HG03520 (cell line): Measurements from ENCODE around the gene CHERP.

ENCODE experiments used
- ATAC-seq: cut with Tn5 transposase; IDR thresholded peaks from one replicate; pipeline ENCODE4 v1.9.1; 2021; ENCODE audit warnings: mild to moderate bottlenecking, moderate library complexity; ENCODE audit not compliant: unreplicated experiment

CHERP gene

GRCh38 chr19:16542045-16542909, at the start of gene CHERP:
Gene CHERP, minus strand, starts transcription at chr19:16542437. Its CDS starts 59 bp downstream, at chr19:16542378.
- ATAC-seq = peak; percentile 69

DNA sequence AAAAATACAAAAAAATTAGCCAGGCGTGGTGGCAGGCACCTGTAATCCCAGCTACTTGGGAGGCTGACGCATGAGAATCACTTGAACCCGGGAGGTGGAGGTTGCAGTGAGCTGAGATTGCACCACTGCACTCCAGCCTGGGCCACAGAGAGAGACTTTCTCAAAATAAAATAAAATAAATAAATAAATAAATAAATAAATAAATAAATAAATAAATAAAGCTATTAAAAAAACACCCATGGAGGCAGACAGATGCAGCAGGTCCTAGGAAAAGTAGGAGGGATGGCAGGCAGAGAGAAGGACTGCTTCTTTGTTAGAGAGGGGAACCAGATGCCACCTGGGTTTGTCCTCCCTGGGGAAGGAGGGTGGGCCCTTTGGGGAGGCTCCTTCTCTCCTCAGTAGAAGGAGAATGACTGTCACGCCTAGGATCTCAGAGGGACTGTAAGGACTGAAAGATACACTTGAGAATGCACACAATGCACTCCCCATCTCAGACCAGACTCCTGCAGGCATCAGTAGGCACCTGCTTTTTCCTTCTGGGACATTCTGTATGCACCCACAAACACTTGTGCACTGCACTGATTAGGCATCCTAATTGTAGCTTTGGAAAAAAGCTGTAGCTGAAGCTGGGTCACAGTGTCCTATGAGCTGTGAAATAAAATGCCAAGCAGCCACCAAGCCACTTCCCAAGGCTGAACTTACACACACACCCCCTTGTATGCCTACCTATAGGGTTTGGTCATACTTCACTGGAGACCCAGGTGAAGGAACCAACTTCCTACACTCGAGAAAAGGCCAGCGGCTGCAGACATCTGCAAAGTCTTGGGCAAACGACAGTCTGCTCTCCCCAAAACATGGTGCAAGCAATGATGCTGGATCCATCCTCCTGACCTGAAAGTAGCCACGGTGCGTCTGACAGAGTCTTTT, 48.9 kb upstream of the CHERP start:
- ATAC-seq = no peak

GRCh38 chr19:16589917-16590316, 47.7 kb upstream of the CHERP start:
- no peak for ATAC-seq

GRCh38 chr19:16588824-16589577, 46.8 kb upstream of the CHERP start:
- ATAC-seq = no peak

GRCh38 chr19:16587833-16588823, 45.9 kb upstream of the CHERP start:
- peak; percentile 28 for ATAC-seq

DNA sequence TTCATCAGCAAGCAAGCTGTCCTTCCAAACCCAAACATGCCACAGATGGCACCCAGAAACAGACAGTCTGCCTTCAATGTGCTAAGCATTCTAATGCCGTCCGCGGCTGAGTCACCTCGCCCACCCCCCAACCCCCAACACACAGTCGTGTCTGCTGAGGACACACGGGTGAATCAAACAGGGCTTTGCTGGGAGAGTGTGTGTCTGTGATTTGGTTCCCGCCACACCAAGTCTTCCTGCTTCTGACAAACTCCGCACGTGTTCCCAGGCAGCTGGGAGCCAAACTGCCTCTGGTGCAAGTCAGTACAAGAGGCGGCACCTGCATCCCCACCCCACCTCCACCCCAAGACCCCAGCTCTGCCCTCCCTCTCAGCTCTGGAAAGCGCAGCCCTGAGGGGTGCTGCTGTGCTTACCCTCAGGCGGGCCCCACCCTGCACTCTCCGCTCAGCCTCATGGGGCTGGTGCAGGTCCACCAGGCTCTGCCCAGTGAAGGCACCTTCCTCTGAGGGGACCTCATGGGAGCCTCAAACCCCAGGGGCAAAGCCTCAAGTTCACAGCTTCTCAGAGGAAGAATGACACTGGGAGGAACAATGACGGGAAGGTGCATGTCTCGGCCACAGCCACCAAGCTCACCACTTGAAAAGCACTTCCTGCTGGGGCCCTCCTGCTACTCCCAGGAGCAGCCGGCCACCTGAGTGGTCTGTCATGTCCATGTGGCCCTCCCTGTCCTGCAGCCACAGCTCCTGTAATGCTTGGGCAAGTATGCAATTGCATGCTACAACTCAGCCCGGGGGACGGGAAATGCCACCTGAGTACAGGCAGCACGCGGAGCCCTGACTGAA, 45.0 kb upstream of the CHERP start:
- ATAC-seq = no peak

DNA sequence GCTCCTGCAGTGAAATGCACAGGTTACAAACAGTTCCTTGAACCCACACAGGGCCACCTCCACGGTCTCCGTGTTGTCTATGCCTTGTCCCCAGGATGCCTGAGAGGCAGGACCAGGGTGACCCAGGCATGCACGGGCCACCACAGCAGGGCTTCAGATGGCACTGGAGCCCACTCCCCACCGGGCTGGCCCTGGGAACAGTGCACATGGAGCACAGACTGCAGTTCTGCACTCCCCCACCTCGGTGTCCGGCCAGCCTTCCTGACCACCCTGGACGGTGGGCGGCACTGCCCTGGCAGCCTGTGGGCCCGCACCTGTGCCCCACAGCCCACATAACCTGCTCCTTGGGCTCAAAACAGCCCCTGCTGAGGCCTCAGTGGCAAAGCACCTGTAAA, 44.2 kb upstream of the CHERP start:
- ATAC-seq = no peak

DNA sequence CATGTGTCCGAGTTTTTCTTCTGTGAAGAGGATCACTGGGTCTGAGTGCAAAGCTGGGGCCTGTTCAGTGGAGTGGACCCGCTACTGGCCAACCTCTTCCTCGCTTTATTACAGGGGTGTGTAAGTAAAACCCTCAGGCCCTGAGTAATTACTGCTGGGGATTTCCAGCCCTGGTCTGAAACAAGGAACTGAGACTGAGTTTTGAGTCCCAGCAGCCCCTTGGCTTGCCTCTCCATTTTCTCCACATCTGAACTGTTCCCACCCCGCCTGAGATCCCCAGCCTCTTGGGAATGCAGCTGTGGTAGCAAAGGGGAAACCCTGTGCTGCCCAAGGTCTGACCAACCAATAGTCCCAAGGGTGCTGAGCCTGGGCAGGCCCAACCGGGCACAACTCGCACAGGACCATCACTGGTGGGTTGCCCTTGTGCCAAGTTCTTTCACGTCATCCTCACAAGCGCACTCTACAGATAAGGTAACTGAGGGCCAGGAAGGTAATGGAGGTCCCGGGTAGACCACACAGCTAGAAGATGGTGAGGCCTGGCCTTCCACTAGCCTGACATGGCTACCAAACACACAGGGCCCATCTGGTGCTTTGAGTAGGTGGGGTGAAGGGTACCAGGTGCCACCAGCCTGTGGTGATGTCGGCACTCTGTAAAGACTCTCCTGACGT, 43.7 kb upstream of the CHERP start:
- peak; percentile 35 for ATAC-seq

- ATAC-seq = no peak
Measured at GRCh38 chr19:16585094-16585801, 43.0 kb upstream of the CHERP start.

- ATAC-seq = peak; percentile 46
Measured at GRCh38 chr19:16584248-16585093, 42.2 kb upstream of the CHERP start.

DNA sequence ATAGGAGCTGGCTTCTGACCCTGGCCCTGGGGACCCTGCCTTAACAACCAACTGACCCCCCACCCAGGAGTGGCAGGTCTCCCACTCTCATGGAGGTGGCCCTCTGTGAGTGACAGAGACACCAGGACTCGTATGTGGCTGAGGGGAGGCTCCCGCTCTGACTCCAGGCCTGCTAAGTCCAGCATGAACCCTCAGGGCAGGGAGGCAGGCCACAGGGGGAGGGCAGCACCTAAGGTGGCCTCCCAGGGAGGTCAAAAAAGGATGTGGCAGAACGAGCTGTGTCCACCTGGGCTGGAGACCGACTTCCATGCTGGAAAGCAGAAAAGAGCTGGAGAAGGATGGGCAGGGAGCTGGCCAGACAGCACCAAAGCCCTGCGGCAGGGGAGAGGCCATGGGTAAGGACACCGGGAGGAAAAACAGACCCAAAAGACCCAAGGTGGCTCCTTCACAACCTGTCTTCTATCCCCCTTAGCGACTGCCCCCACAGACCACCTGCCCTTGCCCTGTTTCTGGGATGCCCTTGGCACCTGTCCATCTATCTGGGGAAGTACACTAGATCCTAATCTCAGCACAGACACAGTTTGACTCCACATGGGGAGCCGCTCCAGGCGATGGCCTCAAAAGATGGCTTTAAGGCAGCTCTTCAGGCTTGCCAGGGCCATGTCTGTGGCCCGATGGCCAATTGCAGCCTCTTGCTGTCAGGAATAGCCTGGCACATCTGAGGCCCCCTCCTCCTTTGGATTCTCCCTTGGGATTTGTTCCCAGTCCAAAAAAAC, 40.4 kb upstream of the CHERP start:
- no peak for ATAC-seq

DNA sequence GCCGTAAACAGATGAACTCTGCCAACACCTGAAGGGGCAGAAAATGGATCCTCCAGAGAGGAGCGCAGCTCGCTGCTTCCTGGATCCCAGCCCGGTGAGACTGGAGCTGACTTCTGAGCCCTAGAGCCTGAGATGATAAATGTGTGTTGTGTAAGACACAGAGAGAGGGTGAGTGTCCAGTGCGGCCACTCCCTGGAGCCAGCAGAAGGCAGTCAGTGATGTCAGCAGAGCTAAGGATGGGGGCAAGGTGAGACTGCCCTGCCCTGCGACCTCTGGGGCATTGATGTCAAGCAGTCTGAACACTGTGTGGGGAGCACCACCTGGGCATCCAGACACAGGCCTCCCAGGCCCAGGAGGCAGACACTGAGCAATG, 39.7 kb upstream of the CHERP start:
- no peak for ATAC-seq

DNA sequence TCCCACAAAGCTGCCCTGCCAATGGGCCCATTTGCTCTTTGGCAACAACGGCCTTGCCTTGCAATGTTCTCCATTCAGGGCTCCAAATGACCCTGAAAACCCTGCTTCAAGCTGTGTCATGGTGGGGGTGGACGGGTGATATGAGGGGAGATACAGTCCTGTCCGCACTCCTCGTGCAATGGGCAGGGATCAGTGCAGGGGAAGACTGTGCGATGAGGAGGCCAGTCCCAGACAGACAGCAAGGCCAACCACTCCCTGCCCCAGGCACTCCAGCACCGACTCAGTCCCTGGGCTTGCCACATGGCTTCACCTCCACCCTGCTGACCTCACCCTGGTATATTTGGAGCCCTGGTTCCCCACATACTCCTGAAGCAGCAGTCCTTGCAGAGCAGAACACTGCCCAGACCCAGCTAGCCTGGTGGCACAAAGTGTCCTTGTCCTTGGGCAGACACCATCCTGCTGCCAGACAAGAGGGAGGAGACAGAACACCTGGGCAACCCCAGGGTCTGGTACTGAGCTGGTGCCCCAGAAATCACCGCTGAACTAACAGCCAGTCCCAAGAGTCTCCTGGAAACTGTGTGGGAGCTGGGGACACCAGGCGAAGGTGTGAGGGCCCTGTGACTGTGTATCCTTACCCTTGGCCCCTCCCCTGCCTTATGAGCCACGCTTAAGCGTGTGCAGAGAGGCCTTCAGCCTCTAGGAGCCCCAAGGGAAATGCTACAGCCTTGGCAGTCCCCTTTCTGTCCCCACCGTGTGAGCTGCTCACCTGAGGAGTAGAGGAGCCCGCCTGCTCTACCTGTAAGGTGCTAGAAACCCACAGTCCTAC, 39.1 kb upstream of the CHERP start:
- no peak for ATAC-seq

DNA sequence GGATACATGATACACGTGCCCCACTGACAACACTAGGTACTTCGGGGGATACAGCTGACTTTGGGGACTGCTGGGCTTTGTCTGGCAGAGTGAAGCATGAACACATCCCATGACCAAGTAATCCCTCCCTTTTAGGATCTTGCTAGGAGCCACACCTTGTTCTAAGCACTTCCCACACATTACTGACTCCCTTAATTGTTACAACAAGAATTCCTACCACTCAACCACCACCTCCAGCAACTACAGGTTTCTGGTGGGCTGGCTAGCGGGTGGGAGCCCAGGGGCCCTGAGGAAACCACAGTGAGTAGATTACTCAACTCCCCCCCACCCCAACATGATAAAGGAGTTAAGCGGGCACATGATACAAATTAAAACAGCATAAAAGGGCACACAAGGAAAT, 37.1 kb upstream of the CHERP start:
- no peak for ATAC-seq

DNA sequence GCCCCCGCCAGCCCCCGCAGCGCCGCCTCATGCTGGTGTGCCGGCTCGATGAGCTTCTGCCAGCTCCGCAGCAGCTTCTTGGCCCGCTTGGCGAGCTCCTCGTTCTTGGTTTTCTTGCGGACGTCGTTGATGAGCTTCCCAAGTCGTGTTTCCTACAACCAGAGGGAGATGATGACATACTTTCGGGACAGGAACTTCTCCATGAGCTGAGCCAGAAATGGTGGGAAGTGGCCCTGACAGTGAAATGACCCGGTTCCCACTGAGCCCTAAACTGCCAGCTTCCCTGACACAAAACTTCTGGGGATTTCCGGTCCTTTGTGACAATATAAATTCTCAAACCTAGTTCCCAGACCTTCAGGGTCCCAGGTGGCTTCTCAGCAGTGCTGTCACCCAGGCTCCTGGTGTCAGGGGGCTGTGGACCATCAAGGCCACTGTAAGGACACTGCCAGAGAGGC, 35.3 kb upstream of the CHERP start:
- no peak for ATAC-seq
